Measurements from ENCODE around the gene GALNT10. TPM values are rescaled to one million over a fixed set of nuclear protein-coding genes. Genes with fewer than 3 reads are reported as not detected.

Gene GALNT10
- total RNA-seq, 1 experiment from 2014 or later: 22.9 TPM

DNA sequence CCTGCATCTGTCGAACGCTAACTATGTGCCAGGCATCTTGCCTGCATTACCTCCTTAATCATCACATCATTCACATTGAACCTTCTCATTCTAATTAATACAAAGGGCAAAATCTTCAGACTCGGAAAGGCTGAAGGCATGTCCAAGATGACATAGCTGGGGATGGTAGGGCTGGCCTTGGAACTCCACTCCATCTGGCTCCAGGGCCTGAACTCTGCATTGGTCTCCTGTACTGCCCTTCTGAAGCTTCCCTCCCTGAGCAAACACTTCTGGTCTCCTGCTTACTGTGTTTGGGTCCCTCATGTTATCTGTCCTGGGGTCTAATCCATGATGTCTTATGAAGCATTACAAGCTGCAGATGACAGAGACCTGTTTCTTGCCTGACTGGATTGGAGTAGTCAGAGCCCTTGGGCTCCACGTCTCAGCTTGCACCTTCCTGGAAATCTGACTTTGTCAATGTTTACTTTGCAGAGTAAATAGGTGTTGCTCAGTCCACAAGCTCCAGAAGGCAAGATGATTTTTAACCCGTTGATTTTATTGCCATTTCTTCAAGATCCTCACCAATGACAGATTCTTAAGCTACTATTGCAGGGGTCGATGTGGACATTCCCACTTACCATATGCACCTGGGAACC, 106.1 kb downstream of the GALNT10 start:
- no peak overlapping the region for H3K4me3 Mint-ChIP-seq
- POLR2A ChIA-PET: no interaction called here
- CTCF ChIA-PET: no interaction called here
- DNase-seq (ENCODE audit: low spot score) (no peak), ATAC-seq (no peak)
- no peaks in the 10 kb centered on the region for H3K27me3 Mint-ChIP-seq (ENCODE audit: low read depth)
- peaks cover 13% of the 10 kb centered on the region for H3K4me1 Mint-ChIP-seq
- TF ChIP-seq FOXK1 (CRISPR knock-in tag; IDR thresholded peaks at IDR 0.05): no peak
- no peak for TF ChIP-seq GABPB1 (CRISPR knock-in tag; IDR thresholded peaks at IDR 0.05)
- no peak for TF ChIP-seq HMGA2 (CRISPR knock-in tag; IDR thresholded peaks at IDR 0.05)
- no peak for TF ChIP-seq TCF7 (CRISPR knock-in tag; IDR thresholded peaks at IDR 0.05; ENCODE audit: low read depth)
- TF ChIP-seq ZNF138 (CRISPR knock-in tag; conservative IDR thresholded peaks at IDR 0.05): no peak
- TF ChIP-seq RORB (CRISPR knock-in tag; IDR thresholded peaks at IDR 0.05): no peak
- TF ChIP-seq, protein P1, sequence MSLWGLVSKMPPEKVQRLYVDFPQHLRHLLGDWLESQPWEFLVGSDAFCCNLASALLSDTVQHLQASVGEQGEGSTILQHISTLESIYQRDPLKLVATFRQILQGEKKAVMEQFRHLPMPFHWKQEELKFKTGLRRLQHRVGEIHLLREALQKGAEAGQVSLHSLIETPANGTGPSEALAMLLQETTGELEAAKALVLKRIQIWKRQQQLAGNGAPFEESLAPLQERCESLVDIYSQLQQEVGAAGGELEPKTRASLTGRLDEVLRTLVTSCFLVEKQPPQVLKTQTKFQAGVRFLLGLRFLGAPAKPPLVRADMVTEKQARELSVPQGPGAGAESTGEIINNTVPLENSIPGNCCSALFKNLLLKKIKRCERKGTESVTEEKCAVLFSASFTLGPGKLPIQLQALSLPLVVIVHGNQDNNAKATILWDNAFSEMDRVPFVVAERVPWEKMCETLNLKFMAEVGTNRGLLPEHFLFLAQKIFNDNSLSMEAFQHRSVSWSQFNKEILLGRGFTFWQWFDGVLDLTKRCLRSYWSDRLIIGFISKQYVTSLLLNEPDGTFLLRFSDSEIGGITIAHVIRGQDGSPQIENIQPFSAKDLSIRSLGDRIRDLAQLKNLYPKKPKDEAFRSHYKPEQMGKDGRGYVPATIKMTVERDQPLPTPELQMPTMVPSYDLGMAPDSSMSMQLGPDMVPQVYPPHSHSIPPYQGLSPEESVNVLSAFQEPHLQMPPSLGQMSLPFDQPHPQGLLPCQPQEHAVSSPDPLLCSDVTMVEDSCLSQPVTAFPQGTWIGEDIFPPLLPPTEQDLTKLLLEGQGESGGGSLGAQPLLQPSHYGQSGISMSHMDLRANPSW (CRISPR knock-in tag; conservative IDR thresholded peaks at IDR 0.05; ENCODE audit: low read depth): no peak
- TF ChIP-seq SMAD3 (CRISPR knock-in tag; IDR thresholded peaks at IDR 0.05; ENCODE audit: borderline replicate concordance): no peak
- no peak for TF ChIP-seq FOXP1 (CRISPR knock-in tag; IDR thresholded peaks at IDR 0.05; ENCODE audit: borderline replicate concordance)
- no peak for TF ChIP-seq NFE2L1 (CRISPR knock-in tag; IDR thresholded peaks at IDR 0.05)
- no peak for TF ChIP-seq CBFB (CRISPR knock-in tag; IDR thresholded peaks at IDR 0.05; ENCODE audit: low read depth)
- no peak for TF ChIP-seq MYBL2 (CRISPR knock-in tag; IDR thresholded peaks at IDR 0.05)
- no peak for TF ChIP-seq ZNF396 (CRISPR knock-in tag; IDR thresholded peaks at IDR 0.05; ENCODE audit: borderline replicate concordance)
- TF ChIP-seq ATF1 (CRISPR knock-in tag; IDR thresholded peaks at IDR 0.05): no peak
- TF ChIP-seq, protein P2, sequence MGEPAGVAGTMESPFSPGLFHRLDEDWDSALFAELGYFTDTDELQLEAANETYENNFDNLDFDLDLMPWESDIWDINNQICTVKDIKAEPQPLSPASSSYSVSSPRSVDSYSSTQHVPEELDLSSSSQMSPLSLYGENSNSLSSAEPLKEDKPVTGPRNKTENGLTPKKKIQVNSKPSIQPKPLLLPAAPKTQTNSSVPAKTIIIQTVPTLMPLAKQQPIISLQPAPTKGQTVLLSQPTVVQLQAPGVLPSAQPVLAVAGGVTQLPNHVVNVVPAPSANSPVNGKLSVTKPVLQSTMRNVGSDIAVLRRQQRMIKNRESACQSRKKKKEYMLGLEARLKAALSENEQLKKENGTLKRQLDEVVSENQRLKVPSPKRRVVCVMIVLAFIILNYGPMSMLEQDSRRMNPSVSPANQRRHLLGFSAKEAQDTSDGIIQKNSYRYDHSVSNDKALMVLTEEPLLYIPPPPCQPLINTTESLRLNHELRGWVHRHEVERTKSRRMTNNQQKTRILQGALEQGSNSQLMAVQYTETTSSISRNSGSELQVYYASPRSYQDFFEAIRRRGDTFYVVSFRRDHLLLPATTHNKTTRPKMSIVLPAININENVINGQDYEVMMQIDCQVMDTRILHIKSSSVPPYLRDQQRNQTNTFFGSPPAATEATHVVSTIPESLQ (CRISPR knock-in tag; IDR thresholded peaks at IDR 0.05): no peak
- TF ChIP-seq, protein P3, sequence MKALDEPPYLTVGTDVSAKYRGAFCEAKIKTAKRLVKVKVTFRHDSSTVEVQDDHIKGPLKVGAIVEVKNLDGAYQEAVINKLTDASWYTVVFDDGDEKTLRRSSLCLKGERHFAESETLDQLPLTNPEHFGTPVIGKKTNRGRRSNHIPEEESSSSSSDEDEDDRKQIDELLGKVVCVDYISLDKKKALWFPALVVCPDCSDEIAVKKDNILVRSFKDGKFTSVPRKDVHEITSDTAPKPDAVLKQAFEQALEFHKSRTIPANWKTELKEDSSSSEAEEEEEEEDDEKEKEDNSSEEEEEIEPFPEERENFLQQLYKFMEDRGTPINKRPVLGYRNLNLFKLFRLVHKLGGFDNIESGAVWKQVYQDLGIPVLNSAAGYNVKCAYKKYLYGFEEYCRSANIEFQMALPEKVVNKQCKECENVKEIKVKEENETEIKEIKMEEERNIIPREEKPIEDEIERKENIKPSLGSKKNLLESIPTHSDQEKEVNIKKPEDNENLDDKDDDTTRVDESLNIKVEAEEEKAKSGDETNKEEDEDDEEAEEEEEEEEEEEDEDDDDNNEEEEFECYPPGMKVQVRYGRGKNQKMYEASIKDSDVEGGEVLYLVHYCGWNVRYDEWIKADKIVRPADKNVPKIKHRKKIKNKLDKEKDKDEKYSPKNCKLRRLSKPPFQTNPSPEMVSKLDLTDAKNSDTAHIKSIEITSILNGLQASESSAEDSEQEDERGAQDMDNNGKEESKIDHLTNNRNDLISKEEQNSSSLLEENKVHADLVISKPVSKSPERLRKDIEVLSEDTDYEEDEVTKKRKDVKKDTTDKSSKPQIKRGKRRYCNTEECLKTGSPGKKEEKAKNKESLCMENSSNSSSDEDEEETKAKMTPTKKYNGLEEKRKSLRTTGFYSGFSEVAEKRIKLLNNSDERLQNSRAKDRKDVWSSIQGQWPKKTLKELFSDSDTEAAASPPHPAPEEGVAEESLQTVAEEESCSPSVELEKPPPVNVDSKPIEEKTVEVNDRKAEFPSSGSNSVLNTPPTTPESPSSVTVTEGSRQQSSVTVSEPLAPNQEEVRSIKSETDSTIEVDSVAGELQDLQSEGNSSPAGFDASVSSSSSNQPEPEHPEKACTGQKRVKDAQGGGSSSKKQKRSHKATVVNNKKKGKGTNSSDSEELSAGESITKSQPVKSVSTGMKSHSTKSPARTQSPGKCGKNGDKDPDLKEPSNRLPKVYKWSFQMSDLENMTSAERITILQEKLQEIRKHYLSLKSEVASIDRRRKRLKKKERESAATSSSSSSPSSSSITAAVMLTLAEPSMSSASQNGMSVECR (CRISPR knock-in tag; IDR thresholded peaks at IDR 0.05; ENCODE audit: borderline replicate concordance): no peak
- TF ChIP-seq, protein P4, sequence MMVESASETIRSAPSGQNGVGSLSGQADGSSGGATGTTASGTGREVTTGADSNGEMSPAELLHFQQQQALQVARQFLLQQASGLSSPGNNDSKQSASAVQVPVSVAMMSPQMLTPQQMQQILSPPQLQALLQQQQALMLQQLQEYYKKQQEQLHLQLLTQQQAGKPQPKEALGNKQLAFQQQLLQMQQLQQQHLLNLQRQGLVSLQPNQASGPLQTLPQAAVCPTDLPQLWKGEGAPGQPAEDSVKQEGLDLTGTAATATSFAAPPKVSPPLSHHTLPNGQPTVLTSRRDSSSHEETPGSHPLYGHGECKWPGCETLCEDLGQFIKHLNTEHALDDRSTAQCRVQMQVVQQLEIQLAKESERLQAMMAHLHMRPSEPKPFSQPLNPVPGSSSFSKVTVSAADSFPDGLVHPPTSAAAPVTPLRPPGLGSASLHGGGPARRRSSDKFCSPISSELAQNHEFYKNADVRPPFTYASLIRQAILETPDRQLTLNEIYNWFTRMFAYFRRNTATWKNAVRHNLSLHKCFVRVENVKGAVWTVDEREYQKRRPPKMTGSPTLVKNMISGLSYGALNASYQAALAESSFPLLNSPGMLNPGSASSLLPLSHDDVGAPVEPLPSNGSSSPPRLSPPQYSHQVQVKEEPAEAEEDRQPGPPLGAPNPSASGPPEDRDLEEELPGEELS (CRISPR knock-in tag; IDR thresholded peaks at IDR 0.05): no peak
- H3K36me3 Mint-ChIP-seq: no peaks in the 10 kb centered on the region
- H3K27ac Mint-ChIP-seq: no peak overlapping the region; the same call in 1 of the 2 replicates
- no peaks in the 10 kb centered on the region for H3K9me3 Mint-ChIP-seq

All from WTC11 (cell line).